ENCODE results near the gene NSMF. TPM values are rescaled to one million over a fixed set of nuclear protein-coding genes. Genes with fewer than 3 reads are reported as not detected.

Gene NSMF
- total and polyA plus RNA-seq, 10 donors: 21.8 to 49.3 (median 26.1) TPM

DNA sequence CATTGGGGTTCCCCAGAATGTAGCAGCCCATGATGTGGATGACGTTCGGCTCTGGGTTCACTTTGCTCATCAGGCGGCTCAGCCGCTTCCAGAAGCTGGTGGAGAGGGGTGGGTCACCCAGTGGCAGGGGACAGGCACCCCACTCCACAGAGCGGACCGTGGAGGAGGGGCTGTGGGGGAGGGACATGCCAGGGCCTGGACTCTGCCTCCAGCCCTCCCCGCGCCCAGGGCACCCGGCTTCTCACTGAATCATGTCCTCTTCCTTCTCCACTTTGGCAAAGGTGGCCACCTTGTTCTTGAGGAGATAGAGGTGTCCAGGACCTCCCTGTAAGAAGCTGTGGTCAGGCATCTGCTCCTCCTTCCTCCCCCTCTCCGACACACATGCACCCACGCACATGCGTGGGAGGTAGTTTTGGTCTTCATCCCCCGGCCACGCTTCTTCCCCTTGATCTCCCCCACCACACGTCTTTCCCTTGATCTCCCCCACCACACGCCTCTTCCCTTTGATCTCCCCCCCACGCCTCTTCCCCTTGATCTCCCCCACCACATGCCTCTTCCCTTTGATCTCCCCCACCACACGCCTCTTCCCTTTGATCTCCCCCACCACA, 9.1 kb downstream of the NSMF start:
- Histone ChIP-seq H3K9me3 (no peaks in the 10 kb centered on the region), H3K36me3 (peaks cover 0 to 27% (median 8%) of the 10 kb centered on the region in 6 donors), H3K4me1 (peaks cover 11 to 52% (median 37%) of the 10 kb centered on the region in 6 donors), H3K4me3 (no peak overlapping the region), H3K27me3 (replicated peaks in 1 of 7) (peaks cover 0 to 9% (median 0%) of the 10 kb centered on the region in 7 donors), H3K27ac (peak overlapping the region in 1 of 8 donors; percentile 40)
- 70 to 76% (median 73%) methylated on average over 18 of the region's 18 CpGs for WGBS, 5 donors
- intact Hi-C loops (cut with DNase I; ENCODE audit: low total_unique reads): no loop called here
- TF ChIP-seq POLR2A (IDR thresholded peaks at IDR 0.05): no peak
- TF ChIP-seq CTCF (IDR thresholded peaks at IDR 0.05 in 8 of 11, conservative IDR thresholded peaks at IDR 0.05 in 3 of 11): no peak
- TF ChIP-seq POLR2AphosphoS5 (IDR thresholded peaks at IDR 0.05): no peak
- DNase-seq: peak; percentile 71

- peaks cover 7 to 49% (median 31%) of the 10 kb centered on the region in 6 donors for H3K4me1 ChIP-seq
- intact Hi-C loops (cut with DNase I; ENCODE audit: low total_unique reads): no loop called here
- H3K27me3 ChIP-seq (replicated peaks in 1 of 7): peaks cover 0 to 15% (median 0%) of the 10 kb centered on the region in 7 donors
- H3K36me3 ChIP-seq: peaks cover 0 to 27% (median 8%) of the 10 kb centered on the region in 6 donors
- no peak overlapping the region for H3K4me3 ChIP-seq
- TF ChIP-seq CTCF (IDR thresholded peaks at IDR 0.05 in 8 of 11, conservative IDR thresholded peaks at IDR 0.05 in 3 of 11) (no peak), POLR2AphosphoS5 (IDR thresholded peaks at IDR 0.05) (peak in 1 of 3 donors; percentile 37)
- peak; percentile 77 for DNase-seq
- WGBS, 5 donors: 86 to 92% (median 91%) methylated on average over 22 to 36 of the region's 36 CpGs
- no peaks in the 10 kb centered on the region for H3K9me3 ChIP-seq
- no peak overlapping the region for H3K27ac ChIP-seq
These were observed 9.9 kb downstream of the NSMF start for GRCh38 chr9:137449081-137449844.

GRCh38 chr9:137448602-137448962, 10.6 kb downstream of the NSMF start:
- Histone ChIP-seq H3K36me3 (peaks cover 0 to 27% (median 8%) of the 10 kb centered on the region in 6 donors), H3K4me3 (no peak overlapping the region), H3K27ac (no peak overlapping the region), H3K27me3 (replicated peaks in 1 of 7) (peaks cover 0 to 22% (median 6%) of the 10 kb centered on the region in 7 donors), H3K4me1 (peaks cover 7 to 44% (median 27%) of the 10 kb centered on the region in 6 donors), H3K9me3 (no peaks in the 10 kb centered on the region)
- DNase-seq: peak; percentile 69
- TF ChIP-seq CTCF (IDR thresholded peaks at IDR 0.05 in 8 of 11, conservative IDR thresholded peaks at IDR 0.05 in 3 of 11): no peak
- TF ChIP-seq POLR2AphosphoS5 (IDR thresholded peaks at IDR 0.05): no peak
- TF ChIP-seq POLR2A (IDR thresholded peaks at IDR 0.05): no peak
- WGBS, 5 donors: 89 to 94% (median 90%) methylated on average over 14 to 16 of the region's 16 CpGs
- intact Hi-C loops (cut with DNase I; ENCODE audit: low total_unique reads): no loop called here
